ENCODE data around the gene SMARCA2. TPM values are rescaled to one million over a fixed set of nuclear protein-coding genes. Genes with fewer than 3 reads are reported as not detected.

Gene SMARCA2
- polyA plus RNA-seq, 2 of the 4 experiments (the other 2 are of a cell fraction), result 28.7 to 33.0 TPM

GRCh38 chr9:2208991-2209390 is 193.8 kb downstream of the SMARCA2 start:
- ATAC-seq (no peak), FAIRE-seq (no peak), DNase-seq (ENCODE audit: low read depth in 1 of 2, low spot score in 1 of 2) (no peak)
- Histone ChIP-seq H3K4me1 (no peaks in the 10 kb centered on the region), H3K27ac (no peak overlapping the region), H3K4me2 (no peak overlapping the region), H3K4me3 (no peak overlapping the region), H3K9me3 (no peaks in the 10 kb centered on the region)
- ChIA-PET CTCF (interaction anchor here (1.2 kb wide), 1 partner anchor 19 kb away, joined by 3 read pairs; no protein-coding TSS in a partner anchor), POLR2A (no interaction called here)
- TF ChIP-seq BHLHE40 (IDR thresholded peaks at IDR 0.05; ENCODE audit: low read depth, low read length) (no peak), FOSL2 (IDR thresholded peaks at IDR 0.05) (no peak), FOSL2 (CRISPR knock-in tag; IDR thresholded peaks at IDR 0.05) (no peak), GATA3 (IDR thresholded peaks at IDR 0.05; ENCODE audit: borderline replicate concordance) (no peak), RCOR1 (IDR thresholded peaks at IDR 0.05; ENCODE audit: low read depth, low read length) (no peak), POLR2A (IDR thresholded peaks at IDR 0.05; ENCODE audit: low read length) (no peak), ZFP36 (IDR thresholded peaks at IDR 0.05; ENCODE audit: borderline replicate concordance, partially characterized antibody) (no peak), NR3C1 (IDR thresholded peaks at IDR 0.05) (no peak), EHF (CRISPR knock-in tag; IDR thresholded peaks at IDR 0.05) (no peak), CHD2 (IDR thresholded peaks at IDR 0.05; ENCODE audit: low read length, partially characterized antibody) (no peak), RNF2 (IDR thresholded peaks at IDR 0.05; ENCODE audit: borderline replicate concordance, low read depth) (no peak), EHMT2 (IDR thresholded peaks at IDR 0.05; ENCODE audit: low read depth) (no peak), POLR2AphosphoS2 (conservative IDR thresholded peaks at IDR 0.05; ENCODE audit: low read length) (no peak), MAFK (IDR thresholded peaks at IDR 0.05; ENCODE audit: partially characterized antibody) (no peak), NFE2L2 (conservative IDR thresholded peaks at IDR 0.05; ENCODE audit: low read length) (no peak), ESRRA (IDR thresholded peaks at IDR 0.05; ENCODE audit: borderline replicate concordance, low read length) (no peak)
- TF ChIP-seq, protein P1, sequence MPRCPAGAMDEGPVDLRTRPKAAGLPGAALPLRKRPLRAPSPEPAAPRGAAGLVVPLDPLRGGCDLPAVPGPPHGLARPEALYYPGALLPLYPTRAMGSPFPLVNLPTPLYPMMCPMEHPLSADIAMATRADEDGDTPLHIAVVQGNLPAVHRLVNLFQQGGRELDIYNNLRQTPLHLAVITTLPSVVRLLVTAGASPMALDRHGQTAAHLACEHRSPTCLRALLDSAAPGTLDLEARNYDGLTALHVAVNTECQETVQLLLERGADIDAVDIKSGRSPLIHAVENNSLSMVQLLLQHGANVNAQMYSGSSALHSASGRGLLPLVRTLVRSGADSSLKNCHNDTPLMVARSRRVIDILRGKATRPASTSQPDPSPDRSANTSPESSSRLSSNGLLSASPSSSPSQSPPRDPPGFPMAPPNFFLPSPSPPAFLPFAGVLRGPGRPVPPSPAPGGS (IDR thresholded peaks at IDR 0.05), result no peak
- TF ChIP-seq, protein P2, sequence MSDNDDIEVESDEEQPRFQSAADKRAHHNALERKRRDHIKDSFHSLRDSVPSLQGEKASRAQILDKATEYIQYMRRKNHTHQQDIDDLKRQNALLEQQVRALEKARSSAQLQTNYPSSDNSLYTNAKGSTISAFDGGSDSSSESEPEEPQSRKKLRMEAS (IDR thresholded peaks at IDR 0.05), result no peak

- no peak overlapping the region for H3K27ac ChIP-seq
- ChIA-PET CTCF (no interaction called here), POLR2A (no interaction called here)
- no peak for DNase-seq (ENCODE audit: low read depth in 1 of 2, low spot score in 1 of 2)
- H3K4me2 ChIP-seq, result no peak overlapping the region
- H3K9me3 ChIP-seq, result no peaks in the 10 kb centered on the region
- H3K4me3 ChIP-seq, result no peak overlapping the region
- WGBS (ENCODE audit: missing lambda C conversion rate), result 37% methylated on average over 2 of the region's 2 CpGs
- no peak for FAIRE-seq
- no peaks in the 10 kb centered on the region for H3K4me1 ChIP-seq
- TF ChIP-seq, protein P3, sequence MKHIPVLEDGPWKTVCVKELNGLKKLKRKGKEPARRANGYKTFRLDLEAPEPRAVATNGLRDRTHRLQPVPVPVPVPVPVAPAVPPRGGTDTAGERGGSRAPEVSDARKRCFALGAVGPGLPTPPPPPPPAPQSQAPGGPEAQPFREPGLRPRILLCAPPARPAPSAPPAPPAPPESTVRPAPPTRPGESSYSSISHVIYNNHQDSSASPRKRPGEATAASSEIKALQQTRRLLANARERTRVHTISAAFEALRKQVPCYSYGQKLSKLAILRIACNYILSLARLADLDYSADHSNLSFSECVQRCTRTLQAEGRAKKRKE (CRISPR knock-in tag; IDR thresholded peaks at IDR 0.05; ENCODE audit: low read depth), result no peak
- TF ChIP-seq FOSB (CRISPR knock-in tag; IDR thresholded peaks at IDR 0.05) (no peak), HOXB5 (CRISPR knock-in tag; IDR thresholded peaks at IDR 0.05) (no peak), RNF2 (IDR thresholded peaks at IDR 0.05; ENCODE audit: borderline replicate concordance, low read depth) (no peak), HDAC2 (IDR thresholded peaks at IDR 0.05) (no peak), TFCP2L1 (CRISPR knock-in tag; IDR thresholded peaks at IDR 0.05) (no peak), RAD21 (conservative IDR thresholded peaks at IDR 0.05 in 1 of 2, IDR thresholded peaks at IDR 0.05 in 1 of 2) (no peak), ESRRA (IDR thresholded peaks at IDR 0.05; ENCODE audit: borderline replicate concordance, low read length) (no peak)
- TF ChIP-seq, protein P4, sequence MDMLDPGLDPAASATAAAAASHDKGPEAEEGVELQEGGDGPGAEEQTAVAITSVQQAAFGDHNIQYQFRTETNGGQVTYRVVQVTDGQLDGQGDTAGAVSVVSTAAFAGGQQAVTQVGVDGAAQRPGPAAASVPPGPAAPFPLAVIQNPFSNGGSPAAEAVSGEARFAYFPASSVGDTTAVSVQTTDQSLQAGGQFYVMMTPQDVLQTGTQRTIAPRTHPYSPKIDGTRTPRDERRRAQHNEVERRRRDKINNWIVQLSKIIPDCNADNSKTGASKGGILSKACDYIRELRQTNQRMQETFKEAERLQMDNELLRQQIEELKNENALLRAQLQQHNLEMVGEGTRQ (IDR thresholded peaks at IDR 0.05), result no peak
- TF ChIP-seq, protein P2 (IDR thresholded peaks at IDR 0.05), result no peak
- no peak for ATAC-seq
Observed at GRCh38 chr9:2209400-2209799, 194.3 kb downstream of the SMARCA2 start.

Data from A549 (cell line).